Activated naive CD4-positive, alpha-beta T cell treated with anti-CD3 and anti-CD28 coated beads, Interleukin-2, amount 10 ng/mL, durations not matched to agents 7 days and 5 days (primary cell): Measurements from ENCODE around the gene ASPSCR1.
"Not testable (repeated sequence)": the region's sequence is repeated elsewhere in the genome, so short reads cannot be mapped to it uniquely, and the experiment has no call there.

Experiments
- CTCF ChIA-PET: fragments of 350-600 bp; sonication (Branson Sonifier 250); formaldehyde crosslinking; loops from one replicate; lab custom pipeline; 2021; ENCODE audit warnings: antibody characterized with exemption; lab: Charles Lee
- DNase-seq: peaks from one replicate; pipeline ENCODE4 v3.0.0-alpha.2; 2020
- H3K27ac Mint-ChIP-seq: one replicate; pipeline ENCODE4 v1.8.0; 2021; ENCODE audit warnings: mild to moderate bottlenecking, moderate library complexity, mixed read lengths
- H3K27me3 Mint-ChIP-seq: one replicate; pipeline ENCODE4 v1.8.0; 2021; ENCODE audit warnings: mild to moderate bottlenecking, mixed read lengths
- H3K36me3 Mint-ChIP-seq: one replicate; pipeline ENCODE4 v1.8.0; 2021; ENCODE audit warnings: mixed read lengths
- H3K4me1 Mint-ChIP-seq: one replicate; pipeline ENCODE4 v1.8.0; 2021; ENCODE audit warnings: mixed read lengths
- H3K4me3 Mint-ChIP-seq: one replicate; pipeline ENCODE4 v1.8.0; 2021; ENCODE audit warnings: mild to moderate bottlenecking, moderate library complexity, mixed read lengths
- H3K9me3 Mint-ChIP-seq: one replicate; pipeline ENCODE4 v1.8.0; 2021; ENCODE audit warnings: mixed read lengths

The ASPSCR1 gene

GRCh38 chr17:81952792-81953228 is 24.6 kb upstream of the ASPSCR1 start:
- CTCF ChIA-PET, result interaction anchor here (2.6 to 5.3 kb wide), 2 partner anchors 68 to 218 kb away, joined by 8 to 23 read pairs; partner anchors contain the start of gene CENPX
- DNase-seq, result no peak
- H3K9me3 Mint-ChIP-seq, result no peaks in the 10 kb centered on the region
- H3K4me3 Mint-ChIP-seq, result no peak overlapping the region
- H3K27ac Mint-ChIP-seq, result no peak overlapping the region
- H3K4me1 Mint-ChIP-seq, result peaks cover 4% of the 10 kb centered on the region
- H3K36me3 Mint-ChIP-seq, result no peaks in the 10 kb centered on the region
- H3K27me3 Mint-ChIP-seq, result peaks cover 53% of the 10 kb centered on the region

- CTCF ChIA-PET, result interaction anchor here (2.6 to 5.3 kb wide), 2 partner anchors 68 to 218 kb away, joined by 8 to 23 read pairs; partner anchors contain the start of gene CENPX
- peaks cover 56% of the 10 kb centered on the region for H3K27me3 Mint-ChIP-seq
- not testable (repeated sequence) for H3K27ac Mint-ChIP-seq, H3K9me3 Mint-ChIP-seq, H3K36me3 Mint-ChIP-seq, H3K4me1 Mint-ChIP-seq, H3K4me3 Mint-ChIP-seq, DNase-seq
Measured at GRCh38 chr17:81953443-81953842, 24.0 kb upstream of the ASPSCR1 start.

GRCh38 chr17:81954131-81955057 is 23.0 kb upstream of the ASPSCR1 start:
- no peaks in the 10 kb centered on the region for H3K9me3 Mint-ChIP-seq
- CTCF ChIA-PET, result interaction anchor here (2.6 to 5.3 kb wide), 2 partner anchors 67 to 219 kb away, joined by 8 to 23 read pairs; partner anchors contain the start of gene CENPX
- no peak for DNase-seq
- H3K27ac Mint-ChIP-seq, result no peak overlapping the region
- H3K4me3 Mint-ChIP-seq, result no peak overlapping the region
- peaks cover 9% of the 10 kb centered on the region for H3K4me1 Mint-ChIP-seq
- no peaks in the 10 kb centered on the region for H3K36me3 Mint-ChIP-seq
- H3K27me3 Mint-ChIP-seq, result peaks cover 65% of the 10 kb centered on the region

GRCh38 chr17:81955058-81955681 is 22.3 kb upstream of the ASPSCR1 start:
- H3K36me3 Mint-ChIP-seq, result no peaks in the 10 kb centered on the region
- H3K4me3 Mint-ChIP-seq, result no peak overlapping the region
- H3K9me3 Mint-ChIP-seq, result no peaks in the 10 kb centered on the region
- DNase-seq, result no peak
- H3K4me1 Mint-ChIP-seq, result peaks cover 9% of the 10 kb centered on the region
- peaks cover 69% of the 10 kb centered on the region for H3K27me3 Mint-ChIP-seq
- CTCF ChIA-PET, result interaction anchor here (2.6 to 5.3 kb wide), 2 partner anchors 66 to 220 kb away, joined by 8 to 23 read pairs; partner anchors contain the start of gene CENPX
- no peak overlapping the region for H3K27ac Mint-ChIP-seq

- peaks cover 68% of the 10 kb centered on the region for H3K27me3 Mint-ChIP-seq
- H3K9me3 Mint-ChIP-seq, result no peaks in the 10 kb centered on the region
- no peak for DNase-seq
- H3K4me3 Mint-ChIP-seq, result no peak overlapping the region
- peaks cover 9% of the 10 kb centered on the region for H3K4me1 Mint-ChIP-seq
- H3K27ac Mint-ChIP-seq, result no peak overlapping the region
- H3K36me3 Mint-ChIP-seq, result no peaks in the 10 kb centered on the region
- CTCF ChIA-PET, result interaction anchor here (5.3 kb wide), 1 partner anchor 65 kb away, joined by 23 read pairs; the partner anchor contains the start of gene CENPX
Measured at GRCh38 chr17:81955756-81956544, 21.5 kb upstream of the ASPSCR1 start.

GRCh38 chr17:81956607-81957589 is 20.5 kb upstream of the ASPSCR1 start:
- H3K4me3 Mint-ChIP-seq, result no peak overlapping the region
- peaks cover 6% of the 10 kb centered on the region for H3K4me1 Mint-ChIP-seq
- no peak overlapping the region for H3K27ac Mint-ChIP-seq
- DNase-seq, result no peak
- no peaks in the 10 kb centered on the region for H3K9me3 Mint-ChIP-seq
- H3K27me3 Mint-ChIP-seq, result peaks cover 65% of the 10 kb centered on the region
- no peaks in the 10 kb centered on the region for H3K36me3 Mint-ChIP-seq
- CTCF ChIA-PET, result interaction anchor here (5.3 kb wide), 1 partner anchor 64 kb away, joined by 23 read pairs; the partner anchor contains the start of gene CENPX

- Mint-ChIP-seq H3K4me3 (no peak overlapping the region), H3K36me3 (no peaks in the 10 kb centered on the region), H3K27ac (no peak overlapping the region), H3K9me3 (no peaks in the 10 kb centered on the region), H3K27me3 (peaks cover 67% of the 10 kb centered on the region), H3K4me1 (peaks cover 6% of the 10 kb centered on the region)
- no peak for DNase-seq
- CTCF ChIA-PET, result interaction anchor here (0.7 kb wide), 1 partner anchor 63 kb away, joined by 3 read pairs; no protein-coding TSS in a partner anchor
Measured at GRCh38 chr17:81957691-81958432, 19.6 kb upstream of the ASPSCR1 start.

GRCh38 chr17:81958633-81959342 is 18.6 kb upstream of the ASPSCR1 start:
- H3K4me3 Mint-ChIP-seq, result peak overlapping the region; percentile 45
- H3K27ac Mint-ChIP-seq, result no peak overlapping the region
- no peaks in the 10 kb centered on the region for H3K9me3 Mint-ChIP-seq
- peaks cover 6% of the 10 kb centered on the region for H3K4me1 Mint-ChIP-seq
- CTCF ChIA-PET, result interaction anchor here (0.7 to 4.7 kb wide), 19 partner anchors 10 to 345 kb away, joined by 3 to 103 read pairs (median 4); partner anchors contain the start of genes ASPSCR1, CENPX, DCXR and LRRC45
- peaks cover 68% of the 10 kb centered on the region for H3K27me3 Mint-ChIP-seq
- no peaks in the 10 kb centered on the region for H3K36me3 Mint-ChIP-seq
- DNase-seq, result no peak

GRCh38 chr17:81959362-81960129 is 17.9 kb upstream of the ASPSCR1 start:
- H3K36me3 Mint-ChIP-seq, result no peaks in the 10 kb centered on the region
- CTCF ChIA-PET, result interaction anchor here (0.7 to 4.7 kb wide), 19 partner anchors 9 to 344 kb away, joined by 3 to 103 read pairs (median 4); partner anchors contain the start of genes ASPSCR1, CENPX, DCXR and LRRC45
- peaks cover 75% of the 10 kb centered on the region for H3K27me3 Mint-ChIP-seq
- H3K9me3 Mint-ChIP-seq, result no peaks in the 10 kb centered on the region
- H3K27ac Mint-ChIP-seq, result no peak overlapping the region
- no peak overlapping the region for H3K4me3 Mint-ChIP-seq
- DNase-seq, result peak; percentile 82
- H3K4me1 Mint-ChIP-seq, result peaks cover 6% of the 10 kb centered on the region

- Mint-ChIP-seq H3K4me3 (no peak overlapping the region), H3K27ac (no peak overlapping the region), H3K4me1 (peaks cover 6% of the 10 kb centered on the region), H3K27me3 (peaks cover 78% of the 10 kb centered on the region), H3K36me3 (no peaks in the 10 kb centered on the region), H3K9me3 (no peaks in the 10 kb centered on the region)
- DNase-seq, result no peak
- CTCF ChIA-PET, result interaction anchor here (0.6 to 4.7 kb wide), 14 partner anchors 8 to 343 kb away, joined by 3 to 103 read pairs (median 4); partner anchors contain the start of genes CENPX, DCXR and LRRC45
Measured at GRCh38 chr17:81960130-81960958, 17.1 kb upstream of the ASPSCR1 start.
